Peyer's patch (tissue), 4 donors: ENCODE measurements around the gene UGT1A10.

ENCODE experiments used
- POLR2A ChIP-seq, 2 donors: fragments of 450-650 bp; IDR thresholded peaks; one replicate each; pipeline ENCODE4 v1.5.1; 2017; ENCODE audit warnings: antibody characterized with exemption in 2 of 2, mild to moderate bottlenecking in 2 of 2, moderate library complexity in 2 of 2
- TF ChIP-seq, protein P1 (sequence below), 6 experiments: fragments of 450-650 bp in 4 of 6; fragments of 200-600 bp in 2 of 6; sonication (generic) in 1 of 6; IDR thresholded peaks; one replicate each; pipeline ENCODE4 v1.5.1; 2017 to 2019; ENCODE audit warnings: antibody characterized with exemption in 6 of 6, mild to moderate bottlenecking in 3 of 6, moderate library complexity in 1 of 6

- TF ChIP-seq, protein P1, sequence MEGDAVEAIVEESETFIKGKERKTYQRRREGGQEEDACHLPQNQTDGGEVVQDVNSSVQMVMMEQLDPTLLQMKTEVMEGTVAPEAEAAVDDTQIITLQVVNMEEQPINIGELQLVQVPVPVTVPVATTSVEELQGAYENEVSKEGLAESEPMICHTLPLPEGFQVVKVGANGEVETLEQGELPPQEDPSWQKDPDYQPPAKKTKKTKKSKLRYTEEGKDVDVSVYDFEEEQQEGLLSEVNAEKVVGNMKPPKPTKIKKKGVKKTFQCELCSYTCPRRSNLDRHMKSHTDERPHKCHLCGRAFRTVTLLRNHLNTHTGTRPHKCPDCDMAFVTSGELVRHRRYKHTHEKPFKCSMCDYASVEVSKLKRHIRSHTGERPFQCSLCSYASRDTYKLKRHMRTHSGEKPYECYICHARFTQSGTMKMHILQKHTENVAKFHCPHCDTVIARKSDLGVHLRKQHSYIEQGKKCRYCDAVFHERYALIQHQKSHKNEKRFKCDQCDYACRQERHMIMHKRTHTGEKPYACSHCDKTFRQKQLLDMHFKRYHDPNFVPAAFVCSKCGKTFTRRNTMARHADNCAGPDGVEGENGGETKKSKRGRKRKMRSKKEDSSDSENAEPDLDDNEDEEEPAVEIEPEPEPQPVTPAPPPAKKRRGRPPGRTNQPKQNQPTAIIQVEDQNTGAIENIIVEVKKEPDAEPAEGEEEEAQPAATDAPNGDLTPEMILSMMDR (IDR thresholded peaks at IDR 0.05) = no peak
- TF ChIP-seq POLR2A (IDR thresholded peaks at IDR 0.05) = no peak
Measured at GRCh38 chr2:233689501-233689900, 53.3 kb downstream of the UGT1A10 start.
